Fibroblast of gingiva (primary cell): ENCODE data around the gene GRIK1.

Experiments
- DNase-seq: peaks from one replicate; pipeline ENCODE4 v3.0.0-alpha.2; 2011; ENCODE audit warnings: low read depth

GRIK1 gene

DNA sequence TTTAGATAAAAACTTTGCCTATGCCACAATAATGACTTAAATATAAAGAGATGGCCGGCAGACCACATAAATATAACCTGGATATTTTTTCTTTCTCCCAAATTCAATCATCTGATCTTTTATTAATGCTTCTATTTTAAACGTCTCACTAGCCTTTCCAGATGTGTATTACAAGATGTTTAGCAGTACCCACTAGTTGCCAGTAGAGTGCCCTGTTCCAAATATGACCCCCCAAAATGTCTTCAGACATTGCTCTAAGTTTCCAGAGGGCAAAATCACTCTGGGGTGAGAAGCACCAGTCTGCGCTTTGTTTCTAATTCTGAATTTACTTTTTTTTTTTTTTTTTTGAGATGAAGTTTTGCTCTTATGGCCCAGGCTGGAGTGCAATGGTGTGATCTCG is 268.1 kb downstream of the GRIK1 start:
- DNase-seq, result no peak

DNA sequence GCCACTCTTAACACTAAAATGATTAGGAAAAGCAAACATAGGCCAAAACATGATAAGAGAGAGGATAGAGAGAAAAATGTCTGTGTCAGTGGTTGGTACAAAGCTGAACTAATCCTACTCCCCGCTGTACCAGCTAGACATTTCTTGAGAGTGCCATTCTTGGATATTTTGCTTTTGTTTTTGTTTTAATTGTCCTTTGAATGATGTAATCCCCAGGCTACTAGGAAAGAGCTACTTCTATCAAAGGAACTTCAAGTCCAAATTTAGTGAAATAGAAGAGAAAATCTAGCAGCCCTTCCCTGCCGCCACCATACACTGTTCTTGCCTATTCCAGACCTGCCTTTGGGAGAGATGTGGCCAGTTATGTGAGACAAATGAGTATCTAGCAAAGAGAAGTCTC is 269.6 kb downstream of the GRIK1 start:
- DNase-seq, result no peak

DNA sequence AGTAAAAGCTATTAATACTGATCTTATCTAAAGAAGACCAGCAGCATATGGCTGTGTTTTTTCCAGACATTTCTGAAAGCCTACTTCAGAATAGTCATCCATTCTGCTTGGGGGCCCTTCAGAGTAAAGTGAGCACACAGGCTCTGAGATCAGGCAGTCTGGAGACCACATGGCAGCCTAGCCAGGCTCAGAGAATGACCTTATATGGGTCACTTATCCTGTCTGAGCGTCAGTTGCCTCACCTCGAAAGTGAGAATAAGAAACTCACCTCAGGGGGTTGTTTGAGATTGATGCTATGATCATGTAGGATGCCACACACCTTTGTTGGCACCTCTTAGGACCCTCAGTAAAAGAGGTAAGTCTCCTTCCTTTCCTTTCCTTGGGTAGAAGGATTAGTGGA is 270.4 kb downstream of the GRIK1 start:
- DNase-seq, result no peak

DNA sequence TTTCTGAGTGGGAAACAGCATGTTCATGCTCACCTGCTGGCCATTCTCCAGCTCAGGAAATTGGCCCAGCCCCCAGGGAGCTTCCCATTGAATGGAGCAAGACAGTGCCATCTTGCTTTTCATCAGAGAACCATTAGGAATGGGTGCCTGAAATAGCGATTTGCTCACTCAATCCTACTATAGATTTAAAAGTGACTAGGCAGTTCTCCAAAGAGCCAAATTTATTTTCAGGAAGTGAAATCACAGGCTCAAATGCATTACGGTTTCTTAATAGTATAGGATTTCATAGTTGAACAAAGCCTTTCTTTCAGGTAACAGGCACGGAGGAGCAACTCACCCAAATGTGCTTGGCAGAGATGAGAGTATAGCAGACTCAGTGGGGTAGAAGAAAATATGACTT is 272.1 kb downstream of the GRIK1 start:
- DNase-seq, result no peak

DNA sequence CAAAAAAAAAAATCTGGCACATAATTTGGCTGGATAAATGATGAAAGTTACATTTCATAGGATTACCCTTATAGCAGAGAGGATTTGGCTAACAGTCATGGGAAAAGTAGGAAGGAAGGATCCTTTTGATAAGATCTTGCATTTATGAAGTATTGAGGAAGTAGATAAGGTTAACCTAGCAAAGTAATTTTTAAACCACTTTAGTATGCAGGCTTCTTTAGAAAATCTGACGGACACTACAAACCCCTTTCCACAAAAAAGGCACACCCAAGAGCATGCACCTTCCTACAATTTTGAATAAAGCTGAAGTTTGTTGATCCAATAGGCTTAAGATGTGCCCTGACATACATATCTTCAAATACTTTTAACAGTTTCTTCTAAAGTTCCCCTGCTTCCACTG is 275.2 kb downstream of the GRIK1 start:
- no peak for DNase-seq

DNA sequence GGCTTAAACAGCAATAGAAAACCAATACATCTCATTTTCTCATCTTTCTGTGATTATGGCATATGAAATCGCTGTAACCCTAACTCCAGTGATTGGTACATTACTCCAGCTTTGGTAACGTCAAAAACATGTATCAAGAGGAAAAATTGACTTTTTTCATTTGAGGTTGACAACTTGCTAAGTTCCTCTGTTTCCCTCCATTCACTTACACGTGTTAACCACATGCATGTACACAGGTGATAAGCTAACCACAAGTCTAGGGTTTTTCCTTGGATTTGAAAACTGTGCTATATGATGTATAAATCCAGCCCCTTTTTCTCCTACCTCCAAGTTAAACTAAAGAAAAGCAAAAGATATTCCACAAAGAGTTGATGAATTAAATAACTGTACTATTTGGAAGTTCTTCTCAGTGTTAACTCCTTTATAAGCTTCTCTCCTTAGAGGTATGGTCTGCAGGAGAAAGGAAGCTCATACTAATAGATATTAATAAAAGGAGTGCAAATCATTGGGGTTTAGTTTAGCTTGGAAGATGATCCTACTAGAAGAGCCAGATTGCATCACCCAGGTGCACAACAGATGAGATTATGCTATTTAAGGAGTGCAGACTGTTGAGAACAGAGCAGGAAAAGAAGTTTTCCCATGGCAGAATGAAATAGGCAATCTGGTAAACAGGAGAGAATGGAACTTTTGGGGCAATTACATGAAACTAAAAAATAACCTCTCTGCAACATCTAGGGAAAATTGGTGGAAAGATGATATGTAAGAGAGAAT is 277.9 kb downstream of the GRIK1 start:
- no peak for DNase-seq

DNA sequence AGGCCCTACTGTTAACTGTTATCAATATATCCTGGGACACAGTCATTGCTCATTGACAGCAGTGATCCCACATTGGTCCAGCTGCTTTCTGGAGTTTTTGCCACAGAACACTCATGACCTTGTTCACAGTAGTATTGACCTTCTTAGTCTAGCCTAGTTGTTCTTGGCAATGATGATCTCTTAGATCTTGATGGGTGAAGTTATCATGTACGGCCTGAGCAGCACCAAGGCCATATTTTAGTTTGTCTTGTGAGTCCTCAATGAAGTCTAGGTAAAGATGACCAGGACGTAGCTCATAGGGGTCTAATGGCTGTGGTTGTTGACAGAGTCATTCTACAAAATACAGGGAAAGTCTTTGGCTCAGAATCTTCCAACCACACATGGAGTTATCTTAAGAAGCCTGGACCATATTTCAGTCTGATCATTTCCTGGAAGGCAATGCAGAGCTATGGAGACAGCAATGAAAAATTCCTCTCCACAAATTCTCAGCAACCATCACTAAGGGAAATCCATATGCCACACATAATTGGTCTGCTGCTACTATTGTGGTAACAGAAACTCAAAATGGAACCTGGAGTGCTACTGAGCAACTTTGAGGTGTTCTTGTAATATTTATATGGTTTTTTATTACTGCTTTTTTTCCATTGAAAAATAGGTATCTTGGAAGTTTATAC is 279.6 kb downstream of the GRIK1 start:
- DNase-seq, result no peak

DNA sequence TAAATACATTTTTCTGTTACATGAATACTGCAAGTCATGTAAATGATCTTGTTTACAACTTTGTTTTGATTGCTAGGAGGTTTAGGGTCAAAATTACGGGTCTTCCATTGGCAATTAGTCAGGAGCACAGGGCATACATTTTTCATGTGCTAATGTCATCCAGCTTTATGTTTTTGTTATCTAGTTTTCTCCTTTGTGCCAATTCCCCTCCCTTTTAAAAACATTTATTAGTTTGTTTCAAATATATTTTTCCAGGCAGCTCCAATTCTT is 280.9 kb downstream of the GRIK1 start:
- DNase-seq, result no peak

DNA sequence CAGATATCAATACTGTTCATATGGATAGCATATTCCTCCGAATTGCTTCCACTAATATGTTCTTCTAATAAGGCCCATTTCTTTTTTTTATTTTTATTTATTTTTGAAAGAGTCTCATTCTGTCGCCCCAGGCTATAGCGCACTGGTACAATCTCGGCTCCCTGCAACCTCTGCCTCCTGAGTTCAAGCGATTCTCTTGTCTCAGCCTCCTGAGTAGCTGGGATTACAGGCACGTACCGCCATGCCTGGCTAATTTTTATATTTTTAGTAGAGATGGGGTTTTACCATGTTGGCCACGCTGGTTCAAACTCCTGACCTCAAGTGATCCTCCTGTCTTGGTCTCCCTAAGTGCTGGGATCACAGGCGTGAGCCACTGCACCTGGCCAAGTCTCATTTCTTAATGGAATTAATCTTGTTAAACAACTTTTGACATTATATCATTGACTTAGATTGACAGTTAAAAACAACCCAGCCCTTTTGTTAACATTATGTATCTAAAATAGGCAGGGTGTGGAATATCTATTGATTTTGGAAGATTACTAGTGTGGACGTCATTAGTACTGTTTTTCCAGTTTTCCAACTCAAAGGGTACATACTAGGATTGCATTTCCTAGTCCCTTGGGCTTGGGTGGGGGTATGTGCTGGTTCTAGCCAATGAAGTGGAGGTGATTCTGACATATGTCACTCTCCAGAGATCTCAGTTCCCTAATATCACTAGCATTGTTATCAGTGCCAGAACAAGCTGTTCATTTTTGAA is 281.4 kb downstream of the GRIK1 start:
- DNase-seq, result no peak

DNA sequence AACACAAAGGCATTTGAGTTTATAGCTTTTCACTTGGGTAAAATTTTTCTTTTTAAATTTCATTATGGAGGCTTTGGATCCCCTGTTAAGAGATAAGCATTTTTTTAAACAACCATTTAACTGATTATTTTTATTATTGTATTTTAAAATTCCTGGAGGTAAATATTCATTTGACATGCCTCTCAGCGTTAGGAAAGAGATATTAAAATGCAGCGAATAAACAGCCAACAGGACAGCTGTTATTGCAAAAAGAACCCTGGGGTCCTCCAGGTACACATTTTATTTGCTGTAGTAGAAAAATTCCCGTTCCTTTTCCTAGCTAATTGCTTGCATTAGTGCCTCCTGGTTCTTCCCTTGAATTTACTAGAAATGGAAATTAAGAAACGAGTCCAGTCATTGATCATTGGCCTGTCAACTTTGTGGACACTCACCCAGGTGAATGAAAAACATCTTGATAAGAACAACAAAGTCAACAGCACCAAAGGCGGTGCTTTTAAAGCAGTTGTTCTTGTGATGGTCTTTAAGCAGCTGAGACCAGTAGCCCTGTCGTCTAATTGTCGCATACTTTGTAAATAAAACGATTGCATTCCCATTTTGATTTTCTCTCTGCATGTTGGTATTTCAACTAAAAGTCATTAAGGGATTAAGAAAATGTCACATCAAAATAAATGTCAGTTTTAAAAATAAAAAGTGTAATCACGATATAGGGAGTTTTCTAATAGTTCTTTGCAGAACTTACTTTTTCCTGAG is 282.4 kb downstream of the GRIK1 start:
- no peak for DNase-seq

DNA sequence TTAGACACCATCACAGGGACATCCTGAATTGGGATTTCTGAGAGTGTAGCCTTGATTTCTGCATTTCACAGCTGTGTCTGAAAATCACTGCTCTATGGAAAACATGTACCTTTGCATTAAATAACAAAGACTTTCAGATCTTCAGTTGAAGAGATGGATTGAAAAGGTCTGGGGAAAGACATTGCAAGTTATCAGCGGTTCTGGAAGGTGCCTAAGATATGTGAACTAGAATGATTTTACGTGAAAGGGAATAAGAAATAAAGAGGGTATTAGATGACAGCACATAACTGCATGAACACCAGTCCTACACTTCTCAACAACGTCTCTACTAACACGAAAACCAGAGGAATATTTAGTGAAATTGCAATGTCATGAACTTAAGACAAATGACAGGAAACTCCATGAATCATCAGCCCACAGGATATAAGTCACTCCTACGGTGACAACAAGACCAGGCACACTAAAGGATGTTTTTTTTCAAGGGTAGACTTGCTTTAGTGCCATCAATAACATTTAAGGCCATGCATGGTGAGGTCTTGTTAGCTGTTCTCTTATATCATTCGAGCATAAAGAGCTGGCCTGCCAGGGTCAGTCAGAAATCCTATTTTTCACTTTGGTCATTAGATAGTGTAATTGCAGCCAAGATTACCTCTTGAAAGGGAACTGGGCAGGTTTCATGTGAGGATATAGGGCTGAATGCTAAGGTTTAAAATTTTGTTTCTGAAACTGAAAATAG is 283.1 kb downstream of the GRIK1 start:
- DNase-seq, result peak; percentile 43

DNA sequence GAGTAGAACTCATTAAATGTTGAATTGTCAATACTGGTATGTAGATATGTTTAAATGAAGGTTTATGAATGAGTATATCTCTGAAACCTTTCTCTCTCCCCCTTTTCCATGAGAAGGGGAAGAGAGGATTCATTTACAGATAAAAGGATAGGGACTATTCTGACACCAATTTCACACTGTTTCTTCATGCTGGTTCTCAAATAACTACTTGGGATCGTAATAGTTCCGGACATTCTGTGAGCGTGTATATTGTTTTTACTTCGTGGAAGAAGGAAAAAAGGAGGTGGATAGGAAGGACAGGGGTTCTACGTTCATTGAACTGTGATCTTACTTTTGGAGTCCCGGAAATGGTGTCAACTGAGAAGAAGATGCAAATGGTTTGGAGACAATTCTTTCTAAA is 284.2 kb downstream of the GRIK1 start:
- DNase-seq, result no peak

DNA sequence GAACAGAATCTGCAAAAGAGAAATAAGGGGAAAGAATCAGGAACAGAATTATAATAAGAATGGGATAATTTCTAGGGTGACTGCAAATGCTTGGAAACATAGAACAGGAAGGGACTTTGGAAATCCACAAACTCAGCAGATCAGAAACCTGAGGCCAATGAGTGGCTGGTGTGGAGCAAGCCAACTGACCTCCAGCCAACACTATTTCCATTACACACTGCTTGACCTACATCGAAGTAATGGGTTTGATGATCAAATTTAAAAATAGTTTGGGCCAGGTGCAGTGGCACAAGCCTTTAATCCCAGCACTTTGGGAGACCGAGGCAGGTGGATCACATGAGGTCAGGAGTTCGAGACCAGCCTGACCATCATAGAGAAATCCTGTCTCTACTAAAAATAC is 284.9 kb downstream of the GRIK1 start:
- DNase-seq, result no peak

DNA sequence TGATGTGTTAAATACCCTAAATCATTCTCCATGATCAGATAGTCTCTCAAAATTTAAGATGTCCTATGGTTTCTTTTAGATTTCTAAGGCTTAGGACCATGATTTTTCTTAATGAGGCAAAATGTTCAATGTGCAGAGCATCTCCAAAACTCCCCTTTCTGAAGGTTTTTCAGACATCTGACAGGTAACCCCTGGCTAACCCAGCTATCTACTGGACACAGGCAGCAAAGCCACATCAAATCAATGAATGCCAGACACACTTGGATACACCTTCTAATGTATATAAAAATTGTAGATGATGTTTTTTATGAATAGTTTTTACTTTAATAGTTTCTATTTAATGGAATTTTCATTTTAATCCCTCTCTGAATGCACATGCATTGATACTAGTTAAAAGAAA is 285.6 kb downstream of the GRIK1 start:
- no peak for DNase-seq

DNA sequence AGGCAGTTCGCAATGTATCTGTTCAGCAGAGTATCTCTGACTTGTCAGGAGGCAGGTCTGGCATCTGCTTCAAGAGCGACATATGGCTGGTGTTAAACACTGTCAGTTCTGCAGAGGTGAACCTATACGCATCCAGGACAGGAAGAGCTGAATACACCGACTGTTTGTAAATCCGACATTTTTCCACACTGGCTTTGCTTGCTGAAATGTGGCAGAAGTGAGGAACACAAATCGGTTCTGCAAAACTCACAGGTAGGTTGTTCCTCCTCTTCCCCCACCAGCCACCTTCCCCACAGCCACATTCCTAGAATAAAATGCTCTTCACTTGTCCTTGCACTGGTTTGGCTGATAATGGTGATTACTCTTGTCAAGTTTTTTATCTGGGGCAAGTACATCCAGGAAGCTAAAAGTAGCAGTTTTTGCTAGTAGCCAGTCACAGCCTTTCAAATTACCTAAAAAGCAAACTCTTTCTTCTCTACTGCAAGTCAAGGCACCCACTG is 289.2 kb downstream of the GRIK1 start:
- DNase-seq, result no peak

DNA sequence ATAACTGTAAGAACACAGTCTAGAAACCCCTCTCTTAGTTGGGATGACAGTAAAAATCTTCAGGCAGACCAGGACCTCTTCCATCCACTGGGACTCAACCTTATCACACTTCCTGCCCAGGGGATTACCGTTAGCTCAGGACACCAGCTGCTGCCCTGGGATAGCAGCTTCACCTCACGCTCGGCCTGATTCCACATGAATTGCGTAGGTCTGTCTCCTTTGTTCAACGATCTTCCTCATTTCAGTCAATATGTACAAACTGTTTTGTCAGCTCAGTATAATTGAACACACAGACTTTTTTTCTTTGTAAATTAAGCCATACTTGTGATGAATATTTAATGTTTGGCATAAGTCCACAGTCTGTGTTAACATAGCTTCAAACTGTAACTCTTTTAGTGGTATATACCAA is 290.4 kb downstream of the GRIK1 start:
- no peak for DNase-seq

DNA sequence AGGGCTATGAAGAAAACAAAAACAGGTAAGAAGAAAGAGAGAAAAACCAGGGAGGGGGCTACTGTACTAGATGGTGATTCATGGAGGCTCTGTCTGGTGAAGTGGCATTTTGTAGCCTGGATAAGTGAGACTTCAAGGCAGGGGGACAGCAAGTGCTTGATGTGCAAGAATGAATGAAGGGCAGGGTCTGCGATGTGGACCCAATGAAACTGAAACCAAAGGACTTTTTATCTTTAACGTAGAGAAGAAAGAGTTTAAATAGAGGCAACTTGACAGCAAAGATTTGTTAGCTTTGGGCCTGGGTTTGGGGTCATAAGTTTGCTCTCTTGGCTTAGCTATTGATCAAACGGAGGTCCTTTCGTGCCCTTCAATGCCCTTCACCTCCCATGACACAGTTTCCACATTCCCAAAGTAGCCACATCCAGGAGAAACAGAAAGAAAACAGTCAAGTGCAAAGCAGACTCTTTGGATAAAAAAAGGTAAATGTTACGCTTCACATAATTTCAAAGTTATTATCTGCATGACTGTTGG is 291.0 kb downstream of the GRIK1 start:
- DNase-seq, result no peak

DNA sequence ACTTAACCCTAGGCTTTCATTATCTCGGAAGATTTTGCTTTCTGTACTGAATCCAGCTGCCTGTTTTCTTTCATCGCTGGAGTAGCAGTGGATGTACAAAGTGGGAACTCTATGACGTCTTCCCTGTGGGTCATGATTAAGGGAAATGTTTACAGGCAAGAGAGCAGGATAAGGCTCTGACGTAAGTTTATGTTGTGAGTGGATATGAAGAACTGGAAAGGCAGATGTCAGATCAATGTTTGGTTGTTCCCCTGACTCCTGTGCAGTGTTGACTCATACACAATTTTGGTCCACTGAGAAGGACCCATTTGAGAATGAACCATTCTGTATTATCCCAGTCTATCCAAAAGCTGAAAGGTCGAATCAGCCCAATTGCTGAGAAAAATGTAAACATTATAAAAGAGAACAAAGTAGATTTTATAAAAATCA is 292.4 kb downstream of the GRIK1 start:
- DNase-seq, result no peak

DNA sequence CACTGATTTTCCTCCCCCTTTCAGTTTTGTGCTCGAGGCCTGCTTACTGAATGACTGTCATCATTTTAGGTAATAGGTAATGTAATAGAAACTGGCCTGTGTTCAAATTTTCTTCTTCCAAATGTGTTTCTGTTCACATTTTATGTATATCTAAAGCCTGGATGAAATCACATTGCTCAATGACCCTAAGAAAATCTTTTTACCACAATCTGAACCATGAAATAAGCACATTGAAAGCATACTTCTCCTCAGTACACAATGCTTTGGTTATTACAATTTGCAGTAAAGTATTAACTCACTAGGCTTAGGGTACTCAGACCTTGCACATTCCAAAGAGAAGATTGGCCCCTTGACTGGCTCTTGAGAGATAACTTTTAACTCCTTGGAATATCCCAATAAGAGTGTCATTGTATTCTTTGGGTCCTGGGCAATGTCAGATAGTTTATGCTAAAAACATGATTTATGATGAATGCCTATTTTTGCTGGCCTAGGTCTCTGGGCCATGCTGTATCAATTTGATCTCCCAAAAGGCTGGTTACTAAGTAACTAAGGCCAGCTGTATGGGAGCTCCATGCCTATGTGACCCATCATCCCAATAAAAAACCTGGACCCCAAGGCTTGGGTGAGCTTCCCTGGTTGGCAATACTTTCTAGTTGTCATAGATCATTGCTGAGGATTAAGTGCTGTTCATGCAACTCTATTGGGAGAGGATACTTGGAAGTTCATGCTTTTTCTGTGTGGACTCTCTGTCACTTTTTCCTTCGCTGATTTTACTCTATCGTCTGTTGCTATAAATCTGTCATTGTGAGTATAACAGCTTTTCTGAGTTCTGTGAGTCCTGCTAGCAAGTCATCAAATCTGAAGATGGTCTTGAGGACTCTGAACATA is 293.9 kb downstream of the GRIK1 start:
- DNase-seq, result no peak

DNA sequence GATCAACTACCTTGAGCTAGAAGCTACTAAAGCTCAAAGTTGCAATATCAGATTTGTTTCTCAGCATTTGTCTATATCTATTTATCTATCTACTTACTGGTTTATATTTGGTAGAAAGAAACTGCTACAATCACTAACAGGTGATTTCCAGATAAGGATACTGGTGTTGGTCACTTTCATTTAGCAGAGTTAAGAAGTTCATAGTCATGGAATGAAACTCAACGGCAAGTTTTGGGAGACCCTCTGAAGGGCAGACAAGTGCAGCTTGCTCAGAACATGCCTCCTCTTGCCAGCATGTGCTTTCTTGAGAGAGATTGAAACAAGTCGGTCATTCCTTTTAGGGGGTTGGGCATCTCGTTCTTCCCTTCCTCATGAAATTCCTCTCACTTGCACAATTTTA is 296.5 kb downstream of the GRIK1 start:
- no peak for DNase-seq
